Neuron (in vitro differentiated cells): ENCODE measurements around the gene GP2.

Source experiments
- H2AFZ ChIP-seq: one replicate; pipeline ENCODE4 v1.6.1; 2013; ENCODE audit warnings: low read depth, mild to moderate bottlenecking, inconsistent platforms, low read length, moderate library complexity
- H3K27me3 ChIP-seq: one replicate; pipeline ENCODE4 v1.6.1; 2013; ENCODE audit warnings: low read length; ENCODE audit not compliant: insufficient read depth
- H3K36me3 ChIP-seq: one replicate; pipeline ENCODE4 v1.6.1; 2013; ENCODE audit warnings: low read length; ENCODE audit not compliant: insufficient read depth
- H3K4me1 ChIP-seq: one replicate; pipeline ENCODE4 v1.6.1; 2013; ENCODE audit warnings: low read length; ENCODE audit not compliant: insufficient read depth
- H3K4me3 ChIP-seq: 2 replicates; pipeline ENCODE4 v1.5.1; 2013; ENCODE audit warnings: mild to moderate bottlenecking, low read length, moderate library complexity
- H3K9me3 ChIP-seq: one replicate; pipeline ENCODE4 v1.6.1; 2013; ENCODE audit warnings: low read length

The GP2 gene

GRCh38 chr16:20285993-20286499, 41.3 kb downstream of the GP2 start:
- no peaks in the 10 kb centered on the region for H3K27me3 ChIP-seq
- no peak overlapping the region for H2AFZ ChIP-seq
- H3K36me3 ChIP-seq, result no peaks in the 10 kb centered on the region
- H3K9me3 ChIP-seq, result no peaks in the 10 kb centered on the region
- no peaks in the 10 kb centered on the region for H3K4me1 ChIP-seq
- H3K4me3 ChIP-seq, result no peak overlapping the region

- Histone ChIP-seq H3K4me1 (no peaks in the 10 kb centered on the region), H3K27me3 (no peaks in the 10 kb centered on the region), H2AFZ (no peak overlapping the region), H3K4me3 (no peak overlapping the region), H3K9me3 (no peaks in the 10 kb centered on the region), H3K36me3 (no peaks in the 10 kb centered on the region)
These were observed 47.1 kb downstream of the GP2 start for GRCh38 chr16:20280259-20280658.

- H2AFZ ChIP-seq, result no peak overlapping the region
- H3K9me3 ChIP-seq, result no peaks in the 10 kb centered on the region
- no peaks in the 10 kb centered on the region for H3K27me3 ChIP-seq
- H3K4me1 ChIP-seq, result no peaks in the 10 kb centered on the region
- no peaks in the 10 kb centered on the region for H3K36me3 ChIP-seq
- H3K4me3 ChIP-seq, result no peak overlapping the region
These were observed 55.4 kb downstream of the GP2 start for GRCh38 chr16:20271893-20272292.

GRCh38 chr16:20268409-20268808, 58.9 kb downstream of the GP2 start:
- H3K9me3 ChIP-seq, result no peaks in the 10 kb centered on the region
- no peaks in the 10 kb centered on the region for H3K36me3 ChIP-seq
- no peaks in the 10 kb centered on the region for H3K4me1 ChIP-seq
- no peaks in the 10 kb centered on the region for H3K27me3 ChIP-seq
- H2AFZ ChIP-seq, result no peak overlapping the region
- no peak overlapping the region for H3K4me3 ChIP-seq

- H2AFZ ChIP-seq, result no peak overlapping the region
- H3K4me3 ChIP-seq, result no peak overlapping the region
- H3K4me1 ChIP-seq, result no peaks in the 10 kb centered on the region
- H3K9me3 ChIP-seq, result no peaks in the 10 kb centered on the region
- no peaks in the 10 kb centered on the region for H3K27me3 ChIP-seq
- no peaks in the 10 kb centered on the region for H3K36me3 ChIP-seq
These were observed 62.3 kb downstream of the GP2 start for GRCh38 chr16:20265019-20265418.

GRCh38 chr16:20263138-20263855, 64.0 kb downstream of the GP2 start:
- no peak overlapping the region for H2AFZ ChIP-seq
- no peaks in the 10 kb centered on the region for H3K9me3 ChIP-seq
- no peaks in the 10 kb centered on the region for H3K27me3 ChIP-seq
- no peaks in the 10 kb centered on the region for H3K36me3 ChIP-seq
- H3K4me3 ChIP-seq, result no peak overlapping the region
- no peaks in the 10 kb centered on the region for H3K4me1 ChIP-seq

- H3K36me3 ChIP-seq, result no peaks in the 10 kb centered on the region
- no peak overlapping the region for H2AFZ ChIP-seq
- no peak overlapping the region for H3K4me3 ChIP-seq
These were observed 65.1 kb downstream of the GP2 start for GRCh38 chr16:20262248-20262647.

GRCh38 chr16:20260215-20261009, 66.9 kb downstream of the GP2 start:
- no peaks in the 10 kb centered on the region for H3K9me3 ChIP-seq
- H3K27me3 ChIP-seq, result no peaks in the 10 kb centered on the region
- H3K4me3 ChIP-seq, result no peak overlapping the region
- no peak overlapping the region for H2AFZ ChIP-seq
- no peaks in the 10 kb centered on the region for H3K36me3 ChIP-seq
- H3K4me1 ChIP-seq, result no peaks in the 10 kb centered on the region

More at GRCh38 chr16:20262248-20262647, 65.1 kb downstream of the GP2 start:
- no peaks in the 10 kb centered on the region for H3K4me1 ChIP-seq
- H3K27me3 ChIP-seq, result no peaks in the 10 kb centered on the region
- no peaks in the 10 kb centered on the region for H3K9me3 ChIP-seq
